HepG2 (cell line): ENCODE measurements around the gene SETD1A. TPM values are rescaled to one million over a fixed set of nuclear protein-coding genes. Genes with fewer than 3 reads are reported as not detected.

Source experiments
- ARNT2 ChIP-seq: sonication (generic); formaldehyde crosslinking; IDR thresholded peaks from 2 replicates; pipeline ENCODE4 v1.8.0; 2022; ENCODE audit warnings: mild to moderate bottlenecking, low read depth, missing genetic modification reagents, moderate library complexity
- ATRX ChIP-seq: sonication (generic); formaldehyde crosslinking; IDR thresholded peaks from 2 replicates; pipeline ENCODE4 v1.4.0; 2020; ENCODE audit warnings: missing genetic modification reagents, borderline replicate concordance
- DDIT3 ChIP-seq: sonication (generic); formaldehyde crosslinking; IDR thresholded peaks from 2 replicates; pipeline ENCODE4 v1.4.0; 2020; ENCODE audit warnings: mild to moderate bottlenecking, missing genetic modification reagents
- ELF1 ChIP-seq: sonication (generic); formaldehyde crosslinking; IDR thresholded peaks from 2 replicates; pipeline ENCODE4 v1.4.0; 2020; ENCODE audit warnings: missing genetic modification reagents
- ETV6 ChIP-seq: sonication (generic); formaldehyde crosslinking; conservative IDR thresholded peaks from 2 replicates; pipeline ENCODE4 v1.4.0; 2020; ENCODE audit warnings: missing genetic modification reagents
- HNRNPLL ChIP-seq: fragments of 200-400 bp; formaldehyde crosslinking; IDR thresholded peaks from 2 replicates; pipeline ENCODE4 v1.6.1; 2017; ENCODE audit warnings: mild to moderate bottlenecking, low read depth, low read length; ENCODE audit not compliant: poor library complexity, severe bottlenecking
- JDP2 ChIP-seq: sonication (generic); formaldehyde crosslinking; IDR thresholded peaks from 2 replicates; pipeline ENCODE4 v1.8.1; 2022; ENCODE audit warnings: missing genetic modification reagents, borderline replicate concordance
- KAT8 ChIP-seq: IDR thresholded peaks from 2 replicates; pipeline ENCODE4 v1.6.1; 2016; ENCODE audit warnings: missing genetic modification reagents, missing compliant biosample characterization
- MYPOP ChIP-seq: sonication (generic); formaldehyde crosslinking; IDR thresholded peaks from 2 replicates; pipeline ENCODE4 v1.8.1; 2023; ENCODE audit warnings: mild to moderate bottlenecking, moderate library complexity, missing genetic modification reagents
- NFATC3 ChIP-seq: sonication (generic); formaldehyde crosslinking; IDR thresholded peaks from 2 replicates; pipeline ENCODE4 v1.5.1; 2020; ENCODE audit warnings: mild to moderate bottlenecking, missing genetic modification reagents
- NKX3-1 ChIP-seq: sonication (generic); formaldehyde crosslinking; IDR thresholded peaks from 2 replicates; pipeline ENCODE4 v1.5.0; 2020; ENCODE audit warnings: missing genetic modification reagents
- NR2C2 ChIP-seq: sonication (generic); formaldehyde crosslinking; IDR thresholded peaks from 2 replicates; pipeline ENCODE4 v1.4.0; 2020; ENCODE audit warnings: missing genetic modification reagents, mild to moderate bottlenecking, moderate library complexity, borderline replicate concordance
- SALL1 ChIP-seq: sonication (generic); formaldehyde crosslinking; IDR thresholded peaks from 2 replicates; pipeline ENCODE4 v1.8.0; 2022; ENCODE audit warnings: mild to moderate bottlenecking, missing genetic modification reagents
- SNRNP70 ChIP-seq: fragments of 200-400 bp; formaldehyde crosslinking; IDR thresholded peaks from 2 replicates; pipeline ENCODE4 v1.6.1; 2017; ENCODE audit warnings: mild to moderate bottlenecking, low read depth, low read length, moderate library complexity
- ZNF354B ChIP-seq: sonication (generic); formaldehyde crosslinking; IDR thresholded peaks from 2 replicates; pipeline ENCODE4 v1.8.0; 2022; ENCODE audit warnings: mild to moderate bottlenecking, missing genetic modification reagents
- ZNF432 ChIP-seq: sonication (generic); formaldehyde crosslinking; IDR thresholded peaks from 2 replicates; pipeline ENCODE4 v1.5.0; 2020; ENCODE audit warnings: missing genetic modification reagents, mild to moderate bottlenecking, borderline replicate concordance
- ZNF496 ChIP-seq: sonication (generic); formaldehyde crosslinking; IDR thresholded peaks from 2 replicates; pipeline ENCODE4 v1.8.1; 2023; ENCODE audit warnings: mild to moderate bottlenecking, moderate library complexity, missing genetic modification reagents; ENCODE audit not compliant: insufficient replicate concordance
- ZNF549 ChIP-seq: sonication (generic); formaldehyde crosslinking; IDR thresholded peaks from 2 replicates; pipeline ENCODE4 v1.5.0; 2020; ENCODE audit warnings: missing genetic modification reagents
- ZNF629 ChIP-seq: sonication (generic); formaldehyde crosslinking; conservative IDR thresholded peaks from 2 replicates; pipeline ENCODE4 v1.5.0; 2020; ENCODE audit warnings: missing genetic modification reagents
- ZNF709 ChIP-seq: sonication (generic); formaldehyde crosslinking; IDR thresholded peaks from 2 replicates; pipeline ENCODE4 v1.5.0; 2020; ENCODE audit warnings: mild to moderate bottlenecking, missing genetic modification reagents
- ZNF740 ChIP-seq: sonication (generic); formaldehyde crosslinking; IDR thresholded peaks from 2 replicates; pipeline ENCODE4 v1.4.0; 2020; ENCODE audit warnings: missing genetic modification reagents
- ZNF780A ChIP-seq: sonication (generic); formaldehyde crosslinking; IDR thresholded peaks from 2 replicates; pipeline ENCODE4 v1.8.0; 2022; ENCODE audit warnings: mild to moderate bottlenecking, missing genetic modification reagents, moderate library complexity
- ZSCAN21 ChIP-seq: sonication (generic); formaldehyde crosslinking; IDR thresholded peaks from 2 replicates; pipeline ENCODE4 v1.8.0; 2022; ENCODE audit warnings: mild to moderate bottlenecking, missing genetic modification reagents, moderate library complexity, borderline replicate concordance
- polyA plus RNA-seq, 8 experiments: library from polyadenylated mRNA; depleted of rRNA in 3 of 8; stranded (reverse) in 7 of 8; unstranded in 1 of 8; fragments of >200 nt; fragmentation: Illumina TruSeq in 4 of 8; extraction: Trizol in 4 of 8; gene quantifications; 2 replicates each; pipeline versions ENCODE4 v1.2.1 to v1.2.3, GENCODE V29; 2011 to 2016; ENCODE audit warnings: low read depth in 4 of 8, missing spikeins in 1 of 8, mixed read lengths in 1 of 8; ENCODE audit not compliant: insufficient read depth in 1 of 8
- total RNA-seq, 5 experiments: library from RNA; depleted of rRNA; stranded (reverse); fragments of >200 nt; fragmentation: Illumina TruSeq; extraction: Trizol; gene quantifications; 2 replicates each; pipeline ENCODE4 v1.2.3, GENCODE V29; 2016; ENCODE audit warnings: low read depth in 1 of 5
- TF ChIP-seq, protein P1 (sequence below): sonication (generic); formaldehyde crosslinking; IDR thresholded peaks from 2 replicates; pipeline ENCODE4 v1.5.0; 2020; ENCODE audit warnings: mild to moderate bottlenecking, missing genetic modification reagents
- TF ChIP-seq, protein P2 (sequence below): sonication (generic); formaldehyde crosslinking; IDR thresholded peaks from 2 replicates; pipeline ENCODE4 v1.8.0; 2022; ENCODE audit warnings: missing genetic modification reagents, mild to moderate bottlenecking, borderline replicate concordance

The SETD1A gene
- total and polyA plus RNA-seq, 2 of the 13 experiments (the other 11 are each of a cell fraction or from before 2014, with no cell fraction given) = 3.8 to 5.6 TPM

DNA sequence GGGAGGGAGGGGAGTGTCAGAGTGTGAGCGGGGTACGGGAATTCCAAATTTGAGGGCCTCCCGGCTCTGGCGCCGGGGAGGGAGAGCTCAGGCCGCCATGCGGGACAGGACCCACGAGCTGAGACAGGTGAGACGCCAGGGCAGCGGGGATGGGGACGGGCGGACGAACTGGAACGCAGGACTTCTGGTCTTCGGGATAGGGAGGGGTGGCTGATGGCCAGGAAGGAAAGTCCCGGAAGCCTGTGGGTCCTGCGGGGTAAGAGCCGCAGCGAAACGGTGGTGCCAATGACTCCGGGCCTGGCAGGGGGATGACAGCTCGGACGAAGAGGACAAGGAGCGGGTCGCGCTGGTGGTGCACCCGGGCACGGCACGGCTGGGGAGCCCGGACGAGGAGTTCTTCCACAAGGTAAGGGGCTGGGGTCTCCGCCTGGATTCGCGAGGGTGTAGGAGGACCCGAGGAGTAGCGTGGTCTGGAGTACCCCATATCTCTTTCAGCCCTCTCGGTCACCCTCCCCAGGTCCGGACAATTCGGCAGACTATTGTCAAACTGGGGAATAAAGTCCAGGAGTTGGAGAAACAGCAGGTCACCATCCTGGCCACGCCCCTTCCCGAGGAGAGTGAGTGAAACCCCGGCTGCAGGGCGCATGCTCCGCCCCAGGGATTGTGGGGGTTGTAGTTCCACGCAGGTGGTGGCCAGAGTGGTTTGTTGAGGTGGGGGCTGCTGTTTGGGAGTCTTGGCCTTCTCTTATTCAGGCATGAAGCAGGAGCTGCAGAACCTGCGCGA is 76.3 kb downstream of the SETD1A start (continued):
- peak; percentile 58; the same call in 1 of the 2 replicates for TF ChIP-seq ELF1 (CRISPR knock-in tag)
- no peak for TF ChIP-seq ZNF432
- no peak for TF ChIP-seq ATRX (CRISPR knock-in tag)
- TF ChIP-seq, protein P1, sequence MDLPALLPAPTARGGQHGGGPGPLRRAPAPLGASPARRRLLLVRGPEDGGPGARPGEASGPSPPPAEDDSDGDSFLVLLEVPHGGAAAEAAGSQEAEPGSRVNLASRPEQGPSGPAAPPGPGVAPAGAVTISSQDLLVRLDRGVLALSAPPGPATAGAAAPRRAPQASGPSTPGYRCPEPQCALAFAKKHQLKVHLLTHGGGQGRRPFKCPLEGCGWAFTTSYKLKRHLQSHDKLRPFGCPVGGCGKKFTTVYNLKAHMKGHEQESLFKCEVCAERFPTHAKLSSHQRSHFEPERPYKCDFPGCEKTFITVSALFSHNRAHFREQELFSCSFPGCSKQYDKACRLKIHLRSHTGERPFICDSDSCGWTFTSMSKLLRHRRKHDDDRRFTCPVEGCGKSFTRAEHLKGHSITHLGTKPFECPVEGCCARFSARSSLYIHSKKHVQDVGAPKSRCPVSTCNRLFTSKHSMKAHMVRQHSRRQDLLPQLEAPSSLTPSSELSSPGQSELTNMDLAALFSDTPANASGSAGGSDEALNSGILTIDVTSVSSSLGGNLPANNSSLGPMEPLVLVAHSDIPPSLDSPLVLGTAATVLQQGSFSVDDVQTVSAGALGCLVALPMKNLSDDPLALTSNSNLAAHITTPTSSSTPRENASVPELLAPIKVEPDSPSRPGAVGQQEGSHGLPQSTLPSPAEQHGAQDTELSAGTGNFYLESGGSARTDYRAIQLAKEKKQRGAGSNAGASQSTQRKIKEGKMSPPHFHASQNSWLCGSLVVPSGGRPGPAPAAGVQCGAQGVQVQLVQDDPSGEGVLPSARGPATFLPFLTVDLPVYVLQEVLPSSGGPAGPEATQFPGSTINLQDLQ (CRISPR knock-in tag) = no peak
- peak; percentile 43; the same call in 1 of the 2 replicates for TF ChIP-seq ZNF629 (CRISPR knock-in tag)
- no peak for TF ChIP-seq JDP2
- TF ChIP-seq KAT8 (CRISPR knock-in tag) = peak; percentile 58; the same call in 1 of the 2 replicates
- TF ChIP-seq ARNT2 (CRISPR knock-in tag) = peak; percentile 57; the same call in 1 of the 2 replicates
- no peak for TF ChIP-seq ZNF496 (CRISPR knock-in tag)
- TF ChIP-seq ZNF780A (CRISPR knock-in tag) = no peak
- TF ChIP-seq ZNF354B = no peak
- TF ChIP-seq NFATC3 = no peak; the same call in 1 of the 2 replicates
- no peak for TF ChIP-seq ZNF740 (CRISPR knock-in tag)
- no peak for TF ChIP-seq ZSCAN21 (CRISPR knock-in tag)
- no peak for TF ChIP-seq ZNF549 (CRISPR knock-in tag)
- no peak for TF ChIP-seq ETV6
- TF ChIP-seq, protein P2, sequence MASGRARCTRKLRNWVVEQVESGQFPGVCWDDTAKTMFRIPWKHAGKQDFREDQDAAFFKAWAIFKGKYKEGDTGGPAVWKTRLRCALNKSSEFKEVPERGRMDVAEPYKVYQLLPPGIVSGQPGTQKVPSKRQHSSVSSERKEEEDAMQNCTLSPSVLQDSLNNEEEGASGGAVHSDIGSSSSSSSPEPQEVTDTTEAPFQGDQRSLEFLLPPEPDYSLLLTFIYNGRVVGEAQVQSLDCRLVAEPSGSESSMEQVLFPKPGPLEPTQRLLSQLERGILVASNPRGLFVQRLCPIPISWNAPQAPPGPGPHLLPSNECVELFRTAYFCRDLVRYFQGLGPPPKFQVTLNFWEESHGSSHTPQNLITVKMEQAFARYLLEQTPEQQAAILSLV = no peak
- TF ChIP-seq HNRNPLL = no peak
- peak; percentile 80 for TF ChIP-seq SALL1
- no peak for TF ChIP-seq SNRNP70
- TF ChIP-seq NR2C2 (CRISPR knock-in tag) = peak; percentile 68
- TF ChIP-seq MYPOP (CRISPR knock-in tag) = peak; percentile 54; the same call in 1 of the 2 replicates
- TF ChIP-seq ZNF709 (CRISPR knock-in tag) = peak; percentile 44; the same call in 1 of the 2 replicates
- TF ChIP-seq NKX3-1 (CRISPR knock-in tag) = 0 out of 2 replicates have a peak, but pooled peaks have one; percentile 34
- TF ChIP-seq DDIT3 (CRISPR knock-in tag) = no peak
